ENCODE results near the gene ANGPTL1.

ANGPTL1 gene

GRCh38 chr1:178847396-178847849 is 23.5 kb downstream of the ANGPTL1 start:
- TF ChIP-seq CTCF (IDR thresholded peaks at IDR 0.05; ENCODE audit: extremely low read depth, missing control alignments): no peak
- DNase-seq (ENCODE audit: low spot score): no peak

- no peak for TF ChIP-seq CTCF (IDR thresholded peaks at IDR 0.05; ENCODE audit: extremely low read depth, missing control alignments)
- DNase-seq (ENCODE audit: low spot score): no peak
Observed at GRCh38 chr1:178846306-178846705, 24.6 kb downstream of the ANGPTL1 start.

GRCh38 chr1:178844436-178844835 is 26.4 kb downstream of the ANGPTL1 start:
- DNase-seq (ENCODE audit: low spot score): no peak
- TF ChIP-seq CTCF (IDR thresholded peaks at IDR 0.05; ENCODE audit: extremely low read depth, missing control alignments): no peak

- no peak for TF ChIP-seq CTCF (IDR thresholded peaks at IDR 0.05; ENCODE audit: extremely low read depth, missing control alignments)
- no peak for DNase-seq (ENCODE audit: low spot score)
Observed at GRCh38 chr1:178825167-178825566, 45.7 kb downstream of the ANGPTL1 start.

GRCh38 chr1:178821134-178821866 is 49.6 kb downstream of the ANGPTL1 start:
- no peak for DNase-seq (ENCODE audit: low spot score)
- no peak for TF ChIP-seq CTCF (IDR thresholded peaks at IDR 0.05; ENCODE audit: extremely low read depth, missing control alignments)

GRCh38 chr1:178819123-178819522 is 51.8 kb downstream of the ANGPTL1 start:
- no peak for TF ChIP-seq CTCF (IDR thresholded peaks at IDR 0.05; ENCODE audit: extremely low read depth, missing control alignments)
- no peak for DNase-seq (ENCODE audit: low spot score)

- no peak for TF ChIP-seq CTCF (IDR thresholded peaks at IDR 0.05; ENCODE audit: extremely low read depth, missing control alignments)
- DNase-seq (ENCODE audit: low spot score): no peak
Observed at GRCh38 chr1:178818416-178818815, 52.5 kb downstream of the ANGPTL1 start.

Data from GM20000 (cell line).